Measurements from ENCODE around the gene ZNF235.
"Not testable (repeated sequence)": the region's sequence is repeated elsewhere in the genome, so short reads cannot be mapped to it uniquely, and the experiment has no call there.

ZNF235 gene

DNA sequence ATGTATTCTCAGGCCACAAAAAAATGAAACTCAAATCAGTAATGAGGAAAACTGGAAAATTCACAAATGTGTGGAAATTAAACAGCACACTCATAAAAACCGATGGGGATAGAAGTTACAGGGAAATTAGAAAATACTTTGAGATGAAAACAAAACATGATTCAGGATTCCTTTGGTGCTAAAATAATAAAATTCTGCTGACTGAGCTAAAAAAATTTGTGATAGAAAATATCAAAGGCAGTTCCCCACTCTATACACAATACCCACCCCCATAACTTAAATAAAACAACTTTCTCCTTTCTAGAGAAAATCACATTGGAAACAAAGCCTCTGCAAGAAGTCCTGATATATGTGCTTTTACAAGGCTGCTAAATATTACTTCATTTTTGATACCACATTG is 46.7 kb downstream of the ZNF235 start:
- TF ChIP-seq, protein P1, sequence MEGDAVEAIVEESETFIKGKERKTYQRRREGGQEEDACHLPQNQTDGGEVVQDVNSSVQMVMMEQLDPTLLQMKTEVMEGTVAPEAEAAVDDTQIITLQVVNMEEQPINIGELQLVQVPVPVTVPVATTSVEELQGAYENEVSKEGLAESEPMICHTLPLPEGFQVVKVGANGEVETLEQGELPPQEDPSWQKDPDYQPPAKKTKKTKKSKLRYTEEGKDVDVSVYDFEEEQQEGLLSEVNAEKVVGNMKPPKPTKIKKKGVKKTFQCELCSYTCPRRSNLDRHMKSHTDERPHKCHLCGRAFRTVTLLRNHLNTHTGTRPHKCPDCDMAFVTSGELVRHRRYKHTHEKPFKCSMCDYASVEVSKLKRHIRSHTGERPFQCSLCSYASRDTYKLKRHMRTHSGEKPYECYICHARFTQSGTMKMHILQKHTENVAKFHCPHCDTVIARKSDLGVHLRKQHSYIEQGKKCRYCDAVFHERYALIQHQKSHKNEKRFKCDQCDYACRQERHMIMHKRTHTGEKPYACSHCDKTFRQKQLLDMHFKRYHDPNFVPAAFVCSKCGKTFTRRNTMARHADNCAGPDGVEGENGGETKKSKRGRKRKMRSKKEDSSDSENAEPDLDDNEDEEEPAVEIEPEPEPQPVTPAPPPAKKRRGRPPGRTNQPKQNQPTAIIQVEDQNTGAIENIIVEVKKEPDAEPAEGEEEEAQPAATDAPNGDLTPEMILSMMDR (IDR thresholded peaks at IDR 0.05; ENCODE audit: low read depth, low read length): no peak
- no peak overlapping the region for H3K4me3 ChIP-seq (ENCODE audit: low read depth, low read length)

DNA sequence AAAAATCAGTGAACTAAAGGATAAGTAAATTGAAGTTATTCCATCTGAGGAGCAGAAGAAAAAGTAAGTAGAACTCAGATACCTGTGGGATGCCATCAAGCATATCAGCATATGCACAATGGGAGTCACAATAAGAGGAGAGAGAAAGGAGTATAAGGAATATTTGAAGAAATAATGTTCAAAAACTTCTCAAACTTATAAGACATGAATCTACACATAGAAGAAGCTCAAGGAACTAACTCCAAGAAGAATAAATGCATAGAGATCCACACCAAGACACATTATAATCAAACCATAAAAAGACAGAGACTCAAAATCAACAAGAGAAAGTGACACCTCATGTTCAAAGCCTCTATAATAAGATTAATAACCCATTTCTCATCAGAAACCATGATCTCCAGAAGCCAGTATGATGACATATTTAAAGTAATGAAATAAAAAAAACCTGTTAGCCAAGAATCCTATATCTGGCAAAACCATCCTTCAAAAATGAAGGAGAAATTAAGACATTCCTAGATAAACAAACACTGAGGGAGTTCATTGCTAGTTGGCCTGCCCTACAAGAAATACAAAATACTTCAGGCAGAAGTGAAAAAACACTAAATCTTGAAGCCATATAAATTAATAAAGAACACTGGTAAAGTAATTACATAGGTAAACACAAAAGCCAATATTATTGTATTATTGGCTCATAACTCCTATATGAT is 49.0 kb downstream of the ZNF235 start:
- no peak overlapping the region for H3K4me3 ChIP-seq (ENCODE audit: low read depth, low read length)
- TF ChIP-seq, protein P1 (IDR thresholded peaks at IDR 0.05; ENCODE audit: low read depth, low read length): no peak

DNA sequence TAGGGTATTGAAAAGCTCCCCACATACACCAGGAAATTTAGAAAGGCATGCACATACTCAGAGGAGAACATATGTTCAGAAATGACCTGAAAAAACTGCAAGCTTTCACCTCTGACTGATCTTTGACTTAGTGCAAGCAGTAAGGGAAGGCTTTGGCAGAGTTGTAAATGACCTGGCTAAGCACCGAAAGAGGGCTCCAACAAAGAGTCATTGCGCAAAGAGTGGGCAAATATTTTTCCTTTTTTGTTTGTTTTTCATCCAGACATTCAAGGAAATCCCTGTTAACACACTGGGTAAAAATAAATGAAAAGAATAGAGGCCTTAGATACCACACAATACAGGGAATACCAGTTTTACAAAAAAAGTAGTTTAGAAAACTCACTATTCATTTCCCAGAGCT is 50.3 kb downstream of the ZNF235 start:
- H3K4me3 ChIP-seq (ENCODE audit: low read depth, low read length): no peak overlapping the region
- TF ChIP-seq, protein P1 (IDR thresholded peaks at IDR 0.05; ENCODE audit: low read depth, low read length): no peak

DNA sequence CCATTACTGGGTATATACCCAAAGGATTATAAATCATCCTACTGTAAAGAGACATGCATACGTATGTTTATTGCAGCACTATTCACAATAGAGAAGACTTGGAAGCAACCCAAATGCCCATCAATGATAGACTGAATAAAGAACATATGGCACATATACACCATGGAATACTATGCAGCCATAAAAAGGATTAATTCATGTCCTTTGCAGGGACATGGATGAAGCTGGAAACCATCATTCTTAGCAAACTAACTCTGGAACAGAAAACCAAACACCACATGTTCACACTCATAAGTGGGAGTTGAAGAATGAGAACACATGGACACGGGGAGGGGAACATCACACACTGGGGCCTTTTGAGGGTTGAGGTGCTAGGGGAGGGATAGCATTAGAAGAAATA is 51.4 kb downstream of the ZNF235 start:
- not testable (repeated sequence) for H3K4me3 ChIP-seq (ENCODE audit: low read depth, low read length)

DNA sequence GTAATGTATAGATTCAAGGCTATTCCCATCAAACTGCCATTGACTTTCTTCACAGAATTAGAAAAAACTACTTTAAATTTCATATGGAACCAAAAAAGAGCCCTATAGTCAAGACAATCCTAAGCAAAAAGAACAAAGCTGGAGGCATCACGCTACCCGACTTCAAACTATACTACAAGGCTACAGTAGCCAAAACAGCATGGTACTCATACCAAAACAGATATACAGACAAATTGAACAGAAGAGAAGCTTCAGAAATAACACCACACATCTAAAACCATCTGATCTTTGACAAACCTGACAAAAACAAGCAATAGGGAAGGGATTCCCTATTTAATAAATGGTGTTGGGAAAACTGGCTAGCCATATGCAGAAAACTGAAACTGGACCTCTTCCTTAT is 52.5 kb downstream of the ZNF235 start:
- H3K4me3 ChIP-seq (ENCODE audit: low read depth, low read length): not testable (repeated sequence)

DNA sequence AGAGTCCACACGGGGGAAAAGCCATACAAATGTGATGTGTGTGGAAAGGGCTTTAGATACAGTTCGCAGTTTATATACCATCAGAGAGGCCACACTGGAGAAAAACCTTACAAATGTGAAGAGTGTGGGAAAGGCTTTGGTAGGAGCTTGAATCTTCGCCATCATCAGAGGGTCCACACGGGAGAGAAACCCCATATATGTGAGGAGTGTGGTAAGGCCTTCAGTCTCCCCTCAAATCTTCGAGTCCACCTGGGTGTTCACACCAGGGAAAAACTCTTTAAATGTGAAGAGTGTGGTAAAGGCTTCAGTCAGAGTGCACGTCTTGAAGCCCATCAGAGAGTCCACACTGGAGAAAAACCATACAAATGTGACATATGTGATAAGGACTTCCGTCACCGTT is 68.4 kb downstream of the ZNF235 start:
- TF ChIP-seq, protein P1 (IDR thresholded peaks at IDR 0.05; ENCODE audit: low read depth, low read length): no peak
- H3K4me3 ChIP-seq (ENCODE audit: low read depth, low read length): no peak overlapping the region

Data from WI38 (cell line).